Trophoblast cell (in vitro differentiated cells and primary cell): ENCODE measurements around the gene WNT7B. TPM values are rescaled to one million over a fixed set of nuclear protein-coding genes. Genes with fewer than 3 reads are reported as not detected.

Source experiments
- DNase-seq, 2 donors: peaks; one replicate each; pipeline ENCODE4 v3.0.0-alpha.2; 2016
- H2AFZ ChIP-seq: 2 replicates; pipeline ENCODE4 v1.6.1; 2013; ENCODE audit warnings: low read length, moderate library complexity, mild to moderate bottlenecking; ENCODE audit not compliant: insufficient read depth, poor library complexity
- H2AK5ac ChIP-seq: 2 replicates; pipeline ENCODE4 v1.6.1; 2013; ENCODE audit warnings: mild to moderate bottlenecking, low read length
- H2BK120ac ChIP-seq: 2 replicates; pipeline ENCODE4 v1.6.1; 2013; ENCODE audit warnings: low read length, mild to moderate bottlenecking, moderate library complexity; ENCODE audit not compliant: insufficient read depth, poor library complexity
- H2BK12ac ChIP-seq: 2 replicates; pipeline ENCODE4 v1.6.1; 2013; ENCODE audit warnings: mild to moderate bottlenecking, low read length, moderate library complexity
- H2BK5ac ChIP-seq: 2 replicates; pipeline ENCODE4 v1.6.1; 2013; ENCODE audit warnings: low read length, low read depth, moderate library complexity, mild to moderate bottlenecking; ENCODE audit not compliant: poor library complexity
- H3K14ac ChIP-seq: 2 replicates; pipeline ENCODE4 v1.6.1; 2013; ENCODE audit warnings: mild to moderate bottlenecking, low read length
- H3K18ac ChIP-seq: 2 replicates; pipeline ENCODE4 v1.6.1; 2013; ENCODE audit warnings: mild to moderate bottlenecking, low read length
- H3K23ac ChIP-seq: 2 replicates; pipeline ENCODE4 v1.6.1; 2013; ENCODE audit warnings: low read length
- H3K27ac ChIP-seq: 2 replicates; pipeline ENCODE4 v1.5.1; 2013; ENCODE audit warnings: low read depth, mild to moderate bottlenecking, inconsistent platforms, low read length, moderate library complexity
- H3K27me3 ChIP-seq: 2 replicates; pipeline ENCODE4 v1.6.1; 2013; ENCODE audit warnings: inconsistent platforms, mild to moderate bottlenecking, low read length, moderate library complexity; ENCODE audit not compliant: insufficient read depth
- H3K36me3 ChIP-seq, 2 experiments: 1 replicate in 1 of 2; 2 replicates in 1 of 2; pipeline ENCODE4 v1.6.1; 2013; ENCODE audit warnings: low read length in 2 of 2, mild to moderate bottlenecking in 2 of 2, moderate library complexity in 1 of 2; ENCODE audit not compliant: insufficient read depth in 2 of 2, control insufficient read depth in 1 of 2
- H3K4ac ChIP-seq: 2 replicates; pipeline ENCODE4 v1.6.1; 2013; ENCODE audit warnings: low read depth, mild to moderate bottlenecking, low read length, moderate library complexity
- H3K4me1 ChIP-seq, 2 experiments: 1 replicate in 1 of 2; 2 replicates in 1 of 2; pipeline ENCODE4 v1.6.1; 2013; ENCODE audit warnings: low read length in 2 of 2, mild to moderate bottlenecking in 2 of 2, moderate library complexity in 1 of 2; ENCODE audit not compliant: insufficient read depth in 2 of 2, control insufficient read depth in 1 of 2
- H3K4me2 ChIP-seq: 2 replicates; pipeline ENCODE4 v1.6.1; 2013; ENCODE audit warnings: inconsistent platforms, mild to moderate bottlenecking, low read length, moderate library complexity
- H3K4me3 ChIP-seq: 2 replicates; pipeline ENCODE4 v1.5.1; 2013; ENCODE audit warnings: mild to moderate bottlenecking, low read depth, low read length, inconsistent platforms
- H3K79me1 ChIP-seq: one replicate; pipeline ENCODE4 v1.6.1; 2013; ENCODE audit warnings: low read length
- H3K79me2 ChIP-seq: 2 replicates; pipeline ENCODE4 v1.6.1; 2013; ENCODE audit warnings: low read length, mild to moderate bottlenecking; ENCODE audit not compliant: control insufficient read depth, insufficient read depth, poor library complexity
- H3K9ac ChIP-seq: 2 replicates; pipeline ENCODE4 v1.6.1; 2013; ENCODE audit warnings: mild to moderate bottlenecking, low read length
- H3K9me3 ChIP-seq: 2 replicates; pipeline ENCODE4 v1.6.1; 2013; ENCODE audit warnings: low read depth, mild to moderate bottlenecking, control low read depth, inconsistent platforms, low read length; ENCODE audit not compliant: insufficient read depth
- H4K12ac ChIP-seq: 2 replicates; pipeline ENCODE4 v1.6.1; 2013; ENCODE audit warnings: low read depth, mild to moderate bottlenecking, low read length, moderate library complexity
- H4K8ac ChIP-seq: 2 replicates; pipeline ENCODE4 v1.6.1; 2013; ENCODE audit warnings: low read depth, mild to moderate bottlenecking, low read length, moderate library complexity
- H4K91ac ChIP-seq: one replicate; pipeline ENCODE4 v1.6.1; 2013; ENCODE audit warnings: low read depth, mild to moderate bottlenecking, low read length, moderate library complexity
- WGBS: extraction: QIAGEN DNeasy Blood & Tissue Kit; methylation state at CpG from one replicate; pipeline ENCODE4 v1.1.7; 2013; ENCODE audit warnings: missing lambda C conversion rate; ENCODE audit not compliant: insufficient read length, insufficient coverage; ENCODE audit errors: extremely low coverage; 5-methylcytosine and 5-hydroxymethylcytosine counted together
- polyA plus RNA-seq: library from polyadenylated mRNA; stranded (reverse); fragments of 200-250 nt; gene quantifications from 2 replicates; pipeline ENCODE4 v1.2.3, GENCODE V29; 2013

Gene WNT7B
- 5.9 and 6.1 TPM in 2 replicates for polyA plus RNA-seq

DNA sequence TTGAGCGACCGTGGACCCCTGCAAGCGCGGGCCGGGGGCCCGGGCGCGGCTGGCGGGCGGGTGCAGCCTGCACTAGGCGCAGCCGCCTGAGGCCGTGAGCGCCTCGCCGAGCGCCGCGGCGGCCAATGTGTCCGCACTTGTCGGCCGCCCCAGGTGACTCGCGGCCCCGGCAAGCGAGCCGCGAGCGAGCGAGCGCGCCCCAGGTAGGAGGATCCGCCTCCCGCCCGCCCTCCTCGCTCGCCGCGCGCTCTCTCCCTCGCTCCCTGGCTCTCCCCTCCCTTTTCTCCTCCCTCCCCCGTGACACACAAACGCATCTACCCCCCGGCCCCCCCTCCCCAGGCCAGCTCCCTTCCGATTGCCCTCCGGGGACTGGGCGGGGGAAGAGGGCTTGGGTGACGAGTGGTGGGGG is at the start of gene WNT7B:
TSS of gene WNT7B (minus strand) at position 160 of the 409 bp plus-strand sequence. CDS start 408 bp downstream, outside the sequence.
- Histone ChIP-seq H3K14ac (peak within 1 kb of the TSS; percentile 2), H3K4me2 (peak within 1 kb of the TSS; percentile 88), H3K4me1 (peaks cover 25 to 33% of the 10 kb centered on the region in 2 experiments), H4K91ac (peak within 1 kb of the TSS; percentile 29), H3K9ac (no peak within 1 kb of the TSS), H3K27me3 (peaks cover 43% of the 10 kb centered on the region), H4K12ac (no peak within 1 kb of the TSS), H3K4ac (no peak within 1 kb of the TSS), H3K79me1 (peaks cover 6% of the 10 kb centered on the region), H2BK120ac (peak within 1 kb of the TSS; percentile 28), H3K36me3 (no peaks in the 10 kb centered on the region), H3K18ac (peak within 1 kb of the TSS; percentile 10), H3K79me2 (no peaks in the 10 kb centered on the region), H4K8ac (no peak within 1 kb of the TSS), H2AFZ (peak within 1 kb of the TSS; percentile 38), H3K27ac (no peak within 1 kb of the TSS), H3K4me3 (peak within 1 kb of the TSS; percentile 68), H2AK5ac (no peak within 1 kb of the TSS), H3K23ac (no peak within 1 kb of the TSS), H2BK12ac (no peak within 1 kb of the TSS), H2BK5ac (no peak within 1 kb of the TSS), H3K9me3 (peaks cover 28% of the 10 kb centered on the region)
- peak; percentile 39 to 68 for DNase-seq
- no CpG with 5 or more reads among the region's 49 CpGs for WGBS

DNA sequence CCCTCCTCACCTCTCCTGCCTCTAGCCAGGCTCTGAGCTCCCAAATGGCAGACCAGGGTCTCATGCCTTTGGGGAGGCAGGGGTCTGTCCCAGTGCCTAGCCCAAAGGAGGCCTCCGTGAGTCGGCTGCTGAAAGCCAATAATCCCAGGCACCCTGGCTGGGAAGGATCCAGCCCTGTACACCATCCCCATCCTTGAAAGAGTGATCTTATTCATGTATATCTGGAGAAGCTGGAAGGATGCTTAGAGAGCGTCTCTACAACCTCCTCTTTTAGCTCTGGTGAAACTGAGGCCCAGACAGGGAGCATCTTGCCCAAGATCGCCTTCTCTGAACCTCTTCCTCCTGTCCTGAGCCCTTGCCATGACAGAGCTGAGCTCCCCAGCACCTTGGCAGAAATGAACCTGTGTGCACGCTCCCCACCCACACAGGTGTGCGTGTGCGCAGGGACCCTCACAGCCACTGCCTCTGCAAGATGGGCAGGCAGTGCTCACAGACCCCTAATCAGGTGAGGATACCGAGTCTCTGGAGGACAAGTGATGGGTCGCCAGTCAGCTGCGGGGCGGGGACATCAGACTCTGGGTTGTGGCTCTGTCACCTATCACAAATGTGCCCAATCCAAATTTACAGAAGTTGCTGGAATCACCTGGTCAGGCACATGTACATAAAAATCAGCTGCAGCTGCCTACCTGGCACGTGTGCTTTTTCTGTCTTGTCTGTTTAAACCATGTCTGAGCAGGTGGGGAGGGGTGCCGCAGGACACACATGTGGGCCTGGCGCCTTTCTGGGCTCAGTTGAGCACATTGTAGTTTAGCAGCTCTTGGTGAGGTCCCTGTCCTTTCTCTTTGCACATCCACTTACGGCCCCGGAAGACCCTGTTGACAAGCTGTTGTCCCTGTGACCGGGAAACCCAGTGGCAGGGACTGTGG is 49.3 kb upstream of the WNT7B start:
- no peaks in the 10 kb centered on the region for H3K79me1 ChIP-seq
- H3K27me3 ChIP-seq: peaks cover 30% of the 10 kb centered on the region
- H2BK12ac ChIP-seq: no peak overlapping the region
- no peak overlapping the region for H2BK120ac ChIP-seq
- H3K36me3 ChIP-seq: no peaks in the 10 kb centered on the region
- no peak overlapping the region for H3K4ac ChIP-seq
- no peak overlapping the region for H3K4me2 ChIP-seq
- H3K23ac ChIP-seq: no peak overlapping the region
- H3K9me3 ChIP-seq: peaks cover 6% of the 10 kb centered on the region
- no peak for DNase-seq
- WGBS: no CpG with 5 or more reads among the region's 17 CpGs
- no peak overlapping the region for H2AFZ ChIP-seq
- no peak overlapping the region for H3K14ac ChIP-seq
- H4K12ac ChIP-seq: no peak overlapping the region
- H3K9ac ChIP-seq: no peak overlapping the region
- H2AK5ac ChIP-seq: no peak overlapping the region
- peaks cover 2 to 4% of the 10 kb centered on the region in 2 experiments for H3K4me1 ChIP-seq
- H4K8ac ChIP-seq: no peak overlapping the region
- H3K4me3 ChIP-seq: no peak overlapping the region
- no peaks in the 10 kb centered on the region for H3K79me2 ChIP-seq
- H3K18ac ChIP-seq: no peak overlapping the region
- no peak overlapping the region for H3K27ac ChIP-seq
- no peak overlapping the region for H4K91ac ChIP-seq
- H2BK5ac ChIP-seq: no peak overlapping the region

DNA sequence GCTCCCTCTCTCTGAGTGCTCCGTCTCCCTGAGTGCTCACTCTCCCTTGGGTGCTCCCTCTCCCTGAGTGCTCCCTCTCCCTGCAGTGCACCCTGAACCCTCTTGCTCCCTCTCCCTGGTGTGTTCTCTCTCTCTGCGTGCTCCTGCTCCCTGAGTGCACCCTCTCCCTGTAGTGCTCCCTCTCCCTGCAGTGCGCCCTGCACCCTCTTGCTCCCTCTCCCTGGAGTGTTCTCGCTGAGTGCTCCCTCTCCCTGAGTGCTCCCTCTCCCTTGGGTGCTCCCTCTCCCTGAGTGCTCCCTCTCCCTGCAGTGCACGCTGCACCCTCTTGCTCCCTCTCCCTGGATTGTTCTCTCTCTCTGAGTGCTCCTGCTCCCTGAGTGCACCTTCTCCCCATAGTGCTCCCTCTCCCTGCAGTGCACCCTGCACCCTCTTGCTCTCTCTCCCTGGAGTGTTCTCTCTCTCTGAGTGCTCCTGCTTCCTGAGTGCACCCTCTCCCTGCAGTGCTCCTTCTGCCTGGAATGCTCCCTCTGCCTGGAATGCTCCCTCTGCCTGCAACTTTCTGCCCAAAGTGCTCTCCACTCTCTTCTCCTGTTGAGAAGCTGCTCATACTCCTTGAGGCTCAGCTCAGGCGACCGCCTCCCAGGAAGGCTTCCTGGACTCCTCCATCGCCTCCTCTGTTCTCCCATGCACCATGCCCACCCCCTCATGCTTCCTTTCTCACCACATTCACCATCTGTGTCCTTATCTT is 48.4 kb upstream of the WNT7B start:
- no peak overlapping the region for H3K9ac ChIP-seq
- H3K14ac ChIP-seq: no peak overlapping the region
- no CpG with 5 or more reads among the region's 8 CpGs for WGBS
- H2AFZ ChIP-seq: no peak overlapping the region
- H3K4me1 ChIP-seq: peaks cover 2 to 4% of the 10 kb centered on the region in 2 experiments
- no peak overlapping the region for H2BK120ac ChIP-seq
- no peak overlapping the region for H3K4me3 ChIP-seq
- no peak overlapping the region for H3K4me2 ChIP-seq
- no peak overlapping the region for H3K23ac ChIP-seq
- H3K27me3 ChIP-seq: peaks cover 30% of the 10 kb centered on the region
- H3K79me1 ChIP-seq: no peaks in the 10 kb centered on the region
- H3K79me2 ChIP-seq: no peaks in the 10 kb centered on the region
- H3K27ac ChIP-seq: no peak overlapping the region
- H2AK5ac ChIP-seq: no peak overlapping the region
- H4K91ac ChIP-seq: no peak overlapping the region
- H3K4ac ChIP-seq: no peak overlapping the region
- no peak overlapping the region for H3K18ac ChIP-seq
- no peak overlapping the region for H4K12ac ChIP-seq
- H4K8ac ChIP-seq: no peak overlapping the region
- peaks cover 3% of the 10 kb centered on the region for H3K9me3 ChIP-seq
- no peak overlapping the region for H2BK5ac ChIP-seq
- no peak for DNase-seq
- H2BK12ac ChIP-seq: no peak overlapping the region
- no peaks in the 10 kb centered on the region for H3K36me3 ChIP-seq

DNA sequence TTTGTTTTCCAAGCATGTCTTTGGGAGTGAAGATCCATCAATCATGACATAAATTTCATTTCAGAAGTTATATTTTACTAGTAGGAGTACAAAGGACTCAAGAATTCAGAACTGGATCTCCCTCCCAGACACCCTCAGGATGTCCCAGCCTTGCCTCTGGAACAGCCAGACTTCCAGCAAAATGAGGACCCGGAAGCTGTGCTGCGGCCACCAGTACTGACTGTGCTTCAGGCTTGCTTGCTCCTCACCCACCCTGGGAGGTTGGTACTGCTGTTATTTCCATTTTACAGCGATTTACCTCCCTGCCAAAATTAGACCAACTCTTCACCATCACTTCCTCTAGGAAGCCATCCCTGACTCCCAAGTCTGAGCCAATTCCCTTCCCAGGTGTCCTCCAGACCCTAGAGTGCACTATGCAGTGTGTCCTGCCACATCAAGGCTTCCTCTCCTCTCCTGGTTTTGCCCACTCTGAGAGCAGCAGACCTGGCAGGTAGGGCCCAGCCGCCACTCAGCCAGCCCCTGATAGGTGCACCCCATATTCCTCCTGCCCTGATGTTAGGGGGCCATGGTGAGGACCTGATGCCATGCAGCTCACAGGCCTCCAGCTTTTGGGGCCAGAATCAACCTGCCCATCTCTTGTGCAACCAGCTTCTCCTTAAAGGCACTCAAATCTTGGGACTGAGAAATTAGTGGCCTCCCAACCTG is 47.3 kb upstream of the WNT7B start:
- Histone ChIP-seq H3K27me3 (peaks cover 30% of the 10 kb centered on the region), H4K12ac (no peak overlapping the region), H2AK5ac (no peak overlapping the region), H2AFZ (no peak overlapping the region), H3K27ac (no peak overlapping the region), H4K8ac (no peak overlapping the region), H2BK120ac (no peak overlapping the region), H3K79me1 (no peaks in the 10 kb centered on the region), H3K23ac (no peak overlapping the region), H3K4me3 (no peak overlapping the region), H3K4ac (no peak overlapping the region), H3K14ac (no peak overlapping the region), H3K79me2 (no peaks in the 10 kb centered on the region), H3K18ac (no peak overlapping the region), H2BK5ac (no peak overlapping the region), H2BK12ac (no peak overlapping the region), H3K36me3 (no peaks in the 10 kb centered on the region), H4K91ac (no peak overlapping the region), H3K4me2 (no peak overlapping the region), H3K9ac (no peak overlapping the region), H3K9me3 (peaks cover 2% of the 10 kb centered on the region), H3K4me1 (peaks cover 2 to 4% of the 10 kb centered on the region in 2 experiments)
- no CpG with 5 or more reads among the region's 4 CpGs for WGBS
- no peak for DNase-seq
